T-cell (primary cell): ENCODE measurements around the gene IL33. TPM values are rescaled to one million over a fixed set of nuclear protein-coding genes. Genes with fewer than 3 reads are reported as not detected.

Source experiments
- ATAC-seq, 4 experiments: fragments of 200-7000 bp in 3 of 4; fragments of 150-1000 bp in 1 of 4; cut with Tn5 transposase; replicated peaks in 1 of 4; 1 replicate in 3 of 4; 2 replicates in 1 of 4; pipeline ENCODE4 v1.10.0; 2021; ENCODE audit warnings: moderate library complexity in 3 of 4, mild to moderate bottlenecking in 2 of 4, moderate number of reproducible peaks in 1 of 4
- CTCF ChIA-PET, 2 donors: fragments of 300-600 bp; sonication (Branson Sonifier 250); formaldehyde crosslinking; loops; one replicate each; lab custom pipeline; 2022; ENCODE audit warnings: antibody characterized with exemption in 2 of 2; lab: Charles Lee
- POLR2A ChIA-PET, 2 donors: fragments of 300-600 bp; sonication (Branson Sonifier 250); formaldehyde crosslinking; loops; one replicate each; lab custom pipeline; 2022; ENCODE audit warnings: antibody characterized with exemption in 2 of 2; lab: Charles Lee
- DNase-seq, 35 experiments: peaks; one replicate each; pipeline versions ENCODE4 v3.0.0 to v3.0.0-alpha.2; 2013 to 2023
- H3K27ac ChIP-seq: one replicate; pipeline ENCODE4 v1.5.1; 2013; ENCODE audit warnings: low read length
- H3K27me3 ChIP-seq, 2 experiments: replicated peaks in 1 of 2; 1 replicate in 1 of 2; 2 replicates in 1 of 2; pipeline versions ENCODE4 v1.6.1 to v1.7.0; 2013; ENCODE audit warnings: low read length in 1 of 2, mixed read lengths in 1 of 2; ENCODE audit not compliant: control insufficient read depth in 2 of 2, insufficient read depth in 2 of 2; ENCODE audit errors: extremely low read depth in 1 of 2
- H3K36me3 ChIP-seq, 2 donors: 1 replicate in 1 of 2; 2 replicates in 1 of 2; pipeline versions ENCODE4 v1.6.1 to v1.7.0; 2013; ENCODE audit warnings: low read length in 1 of 2; ENCODE audit not compliant: control insufficient read depth in 2 of 2, insufficient read depth in 1 of 2; ENCODE audit errors: extremely low read depth in 1 of 2
- H3K4me1 ChIP-seq, 2 experiments: 1 replicate in 1 of 2; 2 replicates in 1 of 2; pipeline versions ENCODE4 v1.6.1 to v1.7.0; 2013; ENCODE audit warnings: low read length in 2 of 2, mixed read lengths in 1 of 2; ENCODE audit not compliant: insufficient read depth in 2 of 2, control insufficient read depth in 1 of 2; ENCODE audit errors: extremely low read depth in 1 of 2
- H3K4me3 ChIP-seq, 2 donors: 1 replicate in 1 of 2; 2 replicates in 1 of 2; pipeline versions ENCODE4 v1.5.1 to v1.7.0; 2013; ENCODE audit warnings: mild to moderate bottlenecking in 2 of 2, low read length in 1 of 2, moderate library complexity in 1 of 2; ENCODE audit not compliant: control insufficient read depth in 1 of 2; ENCODE audit errors: extremely low read depth in 1 of 2
- H3K9me3 ChIP-seq: 2 replicates; pipeline ENCODE4 v1.7.0; 2013
- H3K27ac Mint-ChIP-seq, 2 donors: one replicate each; pipeline ENCODE4 v1.8.0; 2020 to 2021; ENCODE audit warnings: mild to moderate bottlenecking in 2 of 2, mixed read lengths in 2 of 2
- H3K27me3 Mint-ChIP-seq, 2 donors: one replicate each; pipeline ENCODE4 v1.8.0; 2021 to 2022; ENCODE audit warnings: mixed read lengths in 2 of 2
- H3K36me3 Mint-ChIP-seq: one replicate; pipeline ENCODE4 v1.8.0; 2021; ENCODE audit warnings: mixed read lengths
- H3K4me1 Mint-ChIP-seq, 3 donors: one replicate each; pipeline ENCODE4 v1.8.0; 2020 to 2022; ENCODE audit warnings: mixed read lengths in 3 of 3, mild to moderate bottlenecking in 1 of 3
- H3K4me3 Mint-ChIP-seq, 3 donors: one replicate each; pipeline ENCODE4 v1.8.0; 2020 to 2022; ENCODE audit warnings: mild to moderate bottlenecking in 3 of 3, mixed read lengths in 3 of 3, moderate library complexity in 3 of 3
- H3K9me3 Mint-ChIP-seq, 3 donors: one replicate each; pipeline ENCODE4 v1.8.0; 2020 to 2022; ENCODE audit warnings: mixed read lengths in 3 of 3
- WGBS: methylation state at CpG from one replicate; pipeline ENCODE4 v1.1.5; 2013; ENCODE audit warnings: missing lambda C conversion rate; ENCODE audit not compliant: insufficient coverage; 5-methylcytosine and 5-hydroxymethylcytosine counted together
- total RNA-seq, 35 experiments: library from RNA in 6 of 35; stranded (reverse) in 6 of 35; fragments of 120-200 nt in 1 of 35; gene quantifications; one replicate each; pipeline versions ENCODE4 v1.2.1 to v1.2.4 and lab custom pipeline; 2013 to 2026

IL33 gene
- total RNA-seq, 5 donors from 2014 or later (not counting 1 experiment from before 2014, with no cell fraction given), result 0.22 TPM; not detected in 4

DNA sequence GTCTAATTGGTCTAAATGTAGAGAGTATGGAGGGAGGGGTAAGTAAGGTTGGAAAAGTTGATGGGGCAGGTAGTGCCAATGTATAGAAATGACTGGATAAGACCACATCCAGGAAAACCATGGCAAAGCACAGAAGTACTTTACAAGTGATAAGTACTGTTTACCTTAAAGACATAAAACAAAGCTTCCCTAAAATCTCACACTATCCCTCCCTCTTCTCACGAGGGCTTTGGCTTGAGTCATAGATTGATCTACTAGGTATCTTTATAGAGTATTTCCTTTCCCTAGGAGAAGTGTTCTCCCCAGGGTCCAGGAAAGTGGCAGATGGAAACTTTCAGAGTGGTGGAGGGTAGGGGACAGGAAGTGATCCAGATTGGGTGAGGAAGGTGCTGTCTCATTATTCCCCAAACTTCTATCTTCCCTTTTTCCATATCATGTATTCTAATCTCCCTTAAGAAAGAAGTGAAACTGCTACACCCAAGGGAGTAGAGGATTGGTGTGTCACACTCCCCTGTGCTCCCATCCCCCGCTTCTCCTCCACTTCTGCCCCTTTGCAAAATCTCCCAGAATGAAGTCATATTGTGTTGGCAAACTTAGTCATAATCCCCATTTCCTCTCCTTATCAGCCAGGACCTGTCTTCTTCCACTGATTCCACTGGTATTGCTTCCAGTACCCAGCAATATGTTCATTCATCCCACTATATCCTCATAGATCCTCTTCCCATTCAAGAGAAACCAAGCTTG lies 14.6 kb downstream of the IL33 start:
- no peaks in the 10 kb centered on the region for H3K4me1 Mint-ChIP-seq
- H3K4me3 Mint-ChIP-seq, result no peak overlapping the region
- no peak overlapping the region for H3K27ac ChIP-seq
- 80% methylated on average over 1 of the region's 2 CpGs for WGBS
- H3K27ac Mint-ChIP-seq, result no peak overlapping the region
- peaks cover 4 to 11% of the 10 kb centered on the region in 2 donors for H3K27me3 Mint-ChIP-seq
- no peak overlapping the region for H3K4me3 ChIP-seq
- H3K4me1 ChIP-seq, result no peaks in the 10 kb centered on the region
- H3K36me3 ChIP-seq, result no peaks in the 10 kb centered on the region
- ChIA-PET CTCF (no interaction called here), POLR2A (no interaction called here)
- peaks cover 0 to 2% of the 10 kb centered on the region in 2 experiments for H3K27me3 ChIP-seq
- no peak for ATAC-seq
- H3K9me3 Mint-ChIP-seq, result no peaks in the 10 kb centered on the region
- H3K36me3 Mint-ChIP-seq, result no peaks in the 10 kb centered on the region
- H3K9me3 ChIP-seq, result no peaks in the 10 kb centered on the region
- DNase-seq, result no peak

DNA sequence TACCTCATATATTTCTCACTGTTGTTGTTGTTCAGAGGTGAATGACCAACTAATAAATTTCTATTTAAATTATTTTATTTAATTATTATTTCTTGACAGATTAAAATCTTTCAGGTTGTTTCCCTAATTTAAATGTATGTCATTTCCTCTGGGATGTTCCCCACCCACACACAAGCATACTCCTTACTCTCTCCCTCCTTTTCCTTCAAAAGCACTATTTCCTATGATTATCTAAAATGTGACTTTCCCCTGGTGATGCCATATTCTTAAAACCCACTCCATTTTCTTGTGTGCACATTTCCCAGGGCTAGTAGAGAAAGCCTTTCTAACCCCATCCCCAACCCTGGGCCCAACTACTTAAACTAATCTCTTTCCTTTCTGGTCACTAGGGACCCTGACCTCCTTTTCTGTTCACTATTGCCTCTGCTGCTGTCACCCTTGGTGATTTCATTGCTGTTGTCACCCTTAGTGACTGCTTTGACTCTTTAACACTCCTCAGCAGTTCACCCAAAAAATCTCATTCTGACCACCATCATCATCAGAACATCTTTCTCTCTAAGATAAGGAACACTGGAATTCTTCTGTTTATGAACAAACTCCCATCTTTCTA lies 16.8 kb downstream of the IL33 start:
- POLR2A ChIA-PET, result no interaction called here

GRCh38 chr9:6234014-6234413 lies 18.4 kb downstream of the IL33 start:
- Mint-ChIP-seq H3K36me3 (no peaks in the 10 kb centered on the region), H3K4me1 (no peaks in the 10 kb centered on the region), H3K4me3 (no peak overlapping the region), H3K27me3 (peaks cover 0 to 4% of the 10 kb centered on the region in 2 donors), H3K27ac (no peak overlapping the region), H3K9me3 (no peaks in the 10 kb centered on the region)
- ChIA-PET POLR2A (no interaction called here), CTCF (no interaction called here)
- 50% methylated on average over 1 of the region's 1 CpG for WGBS
- no peaks in the 10 kb centered on the region for H3K27me3 ChIP-seq
- H3K9me3 ChIP-seq, result no peaks in the 10 kb centered on the region
- no peaks in the 10 kb centered on the region for H3K36me3 ChIP-seq
- H3K4me3 ChIP-seq, result no peak overlapping the region
- H3K4me1 ChIP-seq, result no peaks in the 10 kb centered on the region
- ATAC-seq, result no peak
- no peak overlapping the region for H3K27ac ChIP-seq
- no peak for DNase-seq

More for the DNA sequence above, 16.8 kb downstream of the IL33 start:
- Mint-ChIP-seq H3K4me3 (no peak overlapping the region), H3K36me3 (no peaks in the 10 kb centered on the region), H3K27me3 (peaks cover 0 to 3% of the 10 kb centered on the region in 2 donors), H3K27ac (no peak overlapping the region), H3K4me1 (no peaks in the 10 kb centered on the region), H3K9me3 (no peaks in the 10 kb centered on the region)
- H3K27me3 ChIP-seq, result no peaks in the 10 kb centered on the region
- H3K9me3 ChIP-seq, result no peaks in the 10 kb centered on the region
- DNase-seq, result no peak
- no peak for ATAC-seq
- H3K4me1 ChIP-seq, result no peaks in the 10 kb centered on the region
- H3K27ac ChIP-seq, result no peak overlapping the region
- CTCF ChIA-PET, result no interaction called here
- H3K36me3 ChIP-seq, result no peaks in the 10 kb centered on the region
- H3K4me3 ChIP-seq, result no peak overlapping the region

DNA sequence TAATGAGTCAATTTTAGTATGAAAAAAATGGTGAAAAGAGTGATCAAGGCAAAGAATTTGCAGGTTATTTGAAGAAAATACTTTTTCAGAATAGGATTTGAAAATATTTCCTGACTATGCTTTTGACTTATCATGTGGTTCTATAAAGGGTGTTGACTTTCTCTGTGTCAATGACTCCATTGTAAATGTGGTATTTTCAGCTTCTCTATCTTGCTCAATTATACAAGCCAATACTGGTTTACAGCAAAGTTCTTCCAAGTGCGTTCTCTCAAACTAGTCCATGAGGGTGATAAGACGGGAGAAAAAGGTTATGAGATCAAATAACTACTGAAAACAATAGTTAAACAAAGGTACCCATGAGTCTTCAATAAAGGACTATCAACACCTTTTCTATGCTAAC lies 21.7 kb downstream of the IL33 start:
- Mint-ChIP-seq H3K27me3 (peaks cover 7 to 11% of the 10 kb centered on the region in 2 donors), H3K27ac (no peak overlapping the region), H3K4me1 (no peaks in the 10 kb centered on the region), H3K4me3 (no peak overlapping the region), H3K9me3 (peaks cover 0 to 6% (median 0%) of the 10 kb centered on the region in 3 donors), H3K36me3 (no peaks in the 10 kb centered on the region)
- WGBS, result no CpG with 5 or more reads among the region's 2 CpGs
- H3K27ac ChIP-seq, result no peak overlapping the region
- H3K9me3 ChIP-seq, result no peaks in the 10 kb centered on the region
- no peak for DNase-seq
- H3K27me3 ChIP-seq, result no peaks in the 10 kb centered on the region
- no peak for ATAC-seq
- no peaks in the 10 kb centered on the region for H3K36me3 ChIP-seq
- no peak overlapping the region for H3K4me3 ChIP-seq
- ChIA-PET CTCF (no interaction called here), POLR2A (no interaction called here)
- no peaks in the 10 kb centered on the region for H3K4me1 ChIP-seq

DNA sequence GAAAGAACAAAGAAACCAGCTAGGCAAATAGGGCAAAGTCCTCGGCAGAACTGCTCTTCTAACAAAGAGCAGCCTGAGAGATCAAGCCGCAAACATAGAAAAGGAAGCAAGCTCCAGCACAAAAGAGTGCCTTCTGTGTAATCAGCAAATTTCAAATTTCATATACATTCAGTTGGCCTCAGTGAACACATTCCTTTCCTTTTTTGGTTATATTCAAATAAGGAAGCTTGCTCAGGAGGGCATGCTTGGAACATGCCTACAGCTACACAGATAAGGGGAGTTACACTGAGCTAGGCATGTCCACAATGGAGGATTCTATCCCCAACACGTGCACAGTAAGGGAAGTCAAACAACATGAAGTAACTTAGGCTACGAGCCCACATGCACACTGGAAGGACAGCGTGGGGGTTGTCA lies 23.4 kb downstream of the IL33 start:
- peaks cover 0 to 2% of the 10 kb centered on the region in 2 experiments for H3K27me3 ChIP-seq
- H3K9me3 ChIP-seq, result no peaks in the 10 kb centered on the region
- Mint-ChIP-seq H3K27me3 (peaks cover 10 to 11% of the 10 kb centered on the region in 2 donors), H3K4me3 (no peak overlapping the region), H3K4me1 (no peaks in the 10 kb centered on the region), H3K36me3 (no peaks in the 10 kb centered on the region), H3K9me3 (peaks cover 0 to 6% (median 0%) of the 10 kb centered on the region in 3 donors), H3K27ac (no peak overlapping the region)
- 90% methylated on average over 2 of the region's 5 CpGs for WGBS
- ATAC-seq (no peak), DNase-seq (no peak)
- H3K4me1 ChIP-seq, result no peaks in the 10 kb centered on the region
- H3K27ac ChIP-seq, result no peak overlapping the region
- H3K36me3 ChIP-seq, result no peaks in the 10 kb centered on the region
- no peak overlapping the region for H3K4me3 ChIP-seq
- CTCF ChIA-PET, result no interaction called here
- POLR2A ChIA-PET, result no interaction called here

- ChIA-PET POLR2A (no interaction called here), CTCF (no interaction called here)
- Mint-ChIP-seq H3K9me3 (peaks cover 0 to 6% (median 0%) of the 10 kb centered on the region in 3 donors), H3K36me3 (no peaks in the 10 kb centered on the region), H3K4me1 (no peaks in the 10 kb centered on the region), H3K4me3 (no peak overlapping the region), H3K27ac (no peak overlapping the region), H3K27me3 (peaks cover 10 to 15% of the 10 kb centered on the region in 2 donors)
- Histone ChIP-seq H3K27ac (no peak overlapping the region), H3K4me3 (no peak overlapping the region), H3K36me3 (no peaks in the 10 kb centered on the region), H3K27me3 (peaks cover 0 to 2% of the 10 kb centered on the region in 2 experiments), H3K9me3 (no peaks in the 10 kb centered on the region), H3K4me1 (no peaks in the 10 kb centered on the region)
- 89% methylated on average over 1 of the region's 2 CpGs for WGBS
- ATAC-seq, result no peak
- no peak for DNase-seq
Measured at GRCh38 chr9:6239694-6240093, 24.1 kb downstream of the IL33 start.
